GM12878 (cell line): ENCODE measurements around the gene NUP210L. TPM values are rescaled to one million over a fixed set of nuclear protein-coding genes. Genes with fewer than 3 reads are reported as not detected.

Source experiments
- ATAC-seq: fragments of 200-7000 bp; cut with Tn5 transposase; 3 replicates; pipeline ENCODE4 v1.9.1; 2020; ENCODE audit warnings: mild to moderate bottlenecking, moderate library complexity
- BruUV-seq: library from RNA; stranded (reverse); fragments of 400-500 nt; replicated peaks from 2 replicates; lab custom pipeline; 2021; lab: Mats Ljungman, UMichigan
- CTCF ChIA-PET: fragments of 300-600 bp; sonication (Branson Sonifier 250); formaldehyde crosslinking; extraction: SDS; loops from one replicate; lab custom pipeline; 2021; ENCODE audit warnings: inconsistent platforms; lab: Yijun Ruan, JAX
- POLR2A ChIA-PET: fragments of 350-600 bp; formaldehyde crosslinking; extraction: SDS; loops from one replicate; lab custom pipeline; 2021; ENCODE audit warnings: inconsistent platforms; lab: Charles Lee
- RAD21 ChIA-PET: fragments of 300-600 bp; sonication (Branson Sonifier 250); formaldehyde crosslinking; loops from one replicate; lab custom pipeline; 2023; ENCODE audit warnings: antibody characterized with exemption; ENCODE audit not compliant: unreplicated experiment; lab: Charles Lee
- SMC1A ChIA-PET: fragments of 300-600 bp; sonication (Branson Sonifier 250); formaldehyde crosslinking; loops from one replicate; lab custom pipeline; 2023; ENCODE audit not compliant: unreplicated experiment, uncharacterized antibody; lab: Charles Lee
- DNase-seq: peaks from one replicate; pipeline ENCODE4 v3.0.0-alpha.2; 2011; ENCODE audit warnings: low read depth, low spot score
- FAIRE-seq: peaks from 3 replicates; lab custom pipeline; 2011; peaks lifted over from hg19 to GRCh38; lab: Jason Lieb, UNC
- H2AFZ ChIP-seq: 2 replicates; pipeline ENCODE4 v1.6.0; 2011; ENCODE audit warnings: low read depth, low read length, control low read depth; ENCODE audit not compliant: control insufficient read depth
- H3K27ac ChIP-seq: 2 replicates; pipeline ENCODE4 v1.5.1; 2011; ENCODE audit warnings: control low read depth; ENCODE audit not compliant: control insufficient read depth, insufficient read depth
- H3K27me3 ChIP-seq, 2 experiments: replicated peaks in 1 of 2; 2 replicates each; pipeline versions ENCODE4 v1.6.0 to v1.6.1; 2011; ENCODE audit warnings: low read length in 1 of 2; ENCODE audit not compliant: control insufficient read depth in 2 of 2, insufficient read depth in 2 of 2
- H3K36me3 ChIP-seq, 2 experiments: 2 replicates each; pipeline ENCODE4 v1.5.1; 2011; ENCODE audit warnings: low read length in 1 of 2; ENCODE audit not compliant: control insufficient read depth in 2 of 2, insufficient read depth in 2 of 2
- H3K4me1 ChIP-seq: 2 replicates; pipeline ENCODE4 v1.6.1; 2011; ENCODE audit warnings: mild to moderate bottlenecking, low read length, moderate library complexity, mixed read lengths; ENCODE audit not compliant: control insufficient read depth, insufficient read depth
- H3K4me2 ChIP-seq: 2 replicates; pipeline ENCODE4 v1.6.0; 2011; ENCODE audit warnings: control low read depth; ENCODE audit not compliant: control insufficient read depth, insufficient read depth
- H3K4me3 ChIP-seq: fragments of 200-600 bp; sonication (generic); 2 replicates; pipeline ENCODE4 v1.5.1; 2016
- H3K79me2 ChIP-seq: 2 replicates; pipeline ENCODE4 v1.6.0; 2011; ENCODE audit warnings: low read length; ENCODE audit not compliant: control insufficient read depth, insufficient read depth
- H3K9ac ChIP-seq: 2 replicates; pipeline ENCODE4 v1.8.0; 2011; ENCODE audit warnings: low read length, control low read depth, mixed read lengths; ENCODE audit not compliant: control insufficient read depth, insufficient read depth
- H3K9me3 ChIP-seq: replicated peaks from 3 replicates; pipeline ENCODE4 v1.5.1; 2011; ENCODE audit warnings: mild to moderate bottlenecking, low read length; ENCODE audit not compliant: control insufficient read depth, insufficient read depth
- H4K20me1 ChIP-seq: 2 replicates; pipeline ENCODE4 v1.6.0; 2011; ENCODE audit not compliant: control insufficient read depth, insufficient read depth
- ASH2L ChIP-seq: fragments of 300-600, 200-600 bp; sonication (generic); IDR thresholded peaks from 2 replicates; pipeline ENCODE4 v1.6.1; 2017; ENCODE audit warnings: low read depth, mild to moderate bottlenecking, borderline replicate concordance
- IRF4 ChIP-seq: IDR thresholded peaks from 2 replicates; pipeline ENCODE4 v1.6.1; 2011; ENCODE audit warnings: low read depth, low read length
- WGBS: methylation state at CpG from one replicate; pipeline ENCODE4 v1.1.6; 2016; ENCODE audit warnings: low lambda C conversion rate; ENCODE audit not compliant: insufficient replicate concordance, insufficient coverage; ENCODE audit errors: missing lambda C conversion rate; 5-methylcytosine and 5-hydroxymethylcytosine counted together
- in situ Hi-C: fragments of 300-500 bp; cut with MboI; formaldehyde crosslinking; loops from 9 replicates; pipeline ENCODE4 v1.14.3; 2018; ENCODE audit warnings: mixed read lengths
- intact Hi-C: fragments of 100-400 bp; cut with micrococcal nuclease; formaldehyde crosslinking; loops from one replicate; pipeline ENCODE4 v1.14.2; 2022; ENCODE audit not compliant: unreplicated experiment
- polyA plus RNA-seq, 11 experiments: library from polyadenylated mRNA; depleted of rRNA in 4 of 11; unstranded in 6 of 11; stranded (reverse) in 5 of 11; fragments of >200 nt; fragmentation: Nextera tagmentation in 4 of 11; fragmentation: Illumina TruSeq in 1 of 11; extraction: Ambion mirVana in 4 of 11; extraction: Trizol in 1 of 11; gene quantifications; 1 replicate in 1 of 11; 2 replicates in 10 of 11; pipeline versions ENCODE4 v1.2.1 to v1.2.3, GENCODE V29; 2011 to 2016; ENCODE audit warnings: inconsistent platforms in 2 of 11, missing spikeins in 2 of 11, low read depth in 1 of 11
- total RNA-seq, 4 experiments: library from RNA; depleted of rRNA in 3 of 4; stranded (reverse); fragments of >200 nt in 3 of 4; fragmentation: Illumina TruSeq in 1 of 4; extraction: Trizol in 1 of 4; gene quantifications; 2 replicates each; pipeline versions ENCODE4 v1.2.1 to v1.2.3, GENCODE V29; 2013 to 2021
- TF ChIP-seq, protein P1 (sequence below): fragments of 450-650 bp; formaldehyde crosslinking; IDR thresholded peaks from 2 replicates; pipeline ENCODE4 v1.5.0; 2022; ENCODE audit warnings: mild to moderate bottlenecking, missing genetic modification characterization
- TF ChIP-seq, protein P2 (sequence below): IDR thresholded peaks from 2 replicates; pipeline ENCODE4 v1.6.1; 2011; ENCODE audit warnings: mild to moderate bottlenecking, low read depth, low read length, moderate library complexity; ENCODE audit not compliant: insufficient replicate concordance
- TF ChIP-seq, protein P3 (sequence below): fragments of 150-350 bp; IDR thresholded peaks from 2 replicates; pipeline ENCODE4 v1.6.1; 2016; ENCODE audit warnings: low read depth, low read length

Gene NUP210L
- total and polyA plus RNA-seq, 10 of the 15 experiments (the other 5 are each of a cell fraction or from before 2014, with no cell fraction given), result 0.04 to 0.08 (median 0.07) TPM; not detected in 7

DNA sequence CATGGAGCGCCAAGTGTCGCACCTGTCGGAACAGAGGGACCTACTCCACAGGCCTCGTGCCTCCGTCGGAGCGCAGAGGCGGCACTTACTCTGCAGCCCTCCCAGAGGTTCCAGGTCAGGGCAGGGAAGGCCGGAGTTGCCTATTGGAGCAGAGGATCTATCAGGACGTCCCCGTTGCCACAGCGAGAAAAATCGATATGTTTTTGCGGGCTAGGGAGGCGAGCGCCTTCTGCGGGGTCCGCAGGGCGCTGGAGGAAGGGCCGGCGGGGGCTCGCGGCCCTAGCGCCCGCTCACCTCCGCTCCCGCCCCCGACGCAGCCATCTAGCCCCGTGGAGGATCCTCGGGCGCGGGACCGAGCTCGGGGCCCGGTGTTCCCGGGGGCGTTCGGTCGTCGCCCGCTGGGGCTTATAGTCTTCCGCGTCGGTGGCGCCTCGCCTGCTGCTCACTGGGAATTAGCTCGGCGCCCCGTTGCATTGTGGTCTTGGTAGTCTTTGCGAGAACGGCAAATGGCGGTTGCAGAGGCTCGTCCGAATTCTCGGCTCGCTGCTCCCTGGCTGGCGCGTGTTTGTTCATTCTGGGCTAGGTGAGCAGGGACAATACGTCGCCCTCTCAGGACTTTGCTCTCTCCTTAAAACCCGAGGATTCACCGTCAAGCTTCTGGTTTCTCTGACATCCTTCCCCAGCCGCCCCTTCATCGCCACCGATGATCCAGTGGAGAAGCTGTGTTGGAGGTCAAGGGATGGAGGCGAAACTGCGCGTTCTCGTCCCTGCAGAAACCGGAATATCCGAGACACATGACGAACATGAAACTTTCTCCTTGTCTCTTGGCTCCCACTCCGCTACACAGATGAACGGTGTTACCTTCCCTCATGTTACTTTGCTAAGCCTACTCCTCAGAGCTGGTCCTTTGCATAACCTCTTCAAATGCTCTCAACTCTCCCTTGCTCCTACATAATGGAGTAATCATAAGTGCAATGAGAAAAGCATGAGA, 177.3 kb downstream of the NUP210L start, which contains the start of gene JTB:
TSS of gene JTB (minus strand) at position 425 of the 991 bp plus-strand sequence. CDS start at position 3, 422 bp downstream.
- peaks cover 7% of the 10 kb centered on the region for H3K4me1 ChIP-seq
- H3K27ac ChIP-seq, result peak within 1 kb of the TSS; percentile 86
- POLR2A ChIA-PET, result interaction anchor here (0.6 to 5.3 kb wide), 15 partner anchors 9 to 181 kb away, joined by 3 to 132 read pairs (median 6); partner anchors contain the start of genes CREB3L4, CRTC2, DENND4B and GATAD2B
- peak within 1 kb of the TSS; percentile 88 for H3K9ac ChIP-seq
- intact Hi-C loops, result no loop called here
- in situ Hi-C loops, result no loop called here
- ATAC-seq (peak; percentile 95), DNase-seq (no peak), FAIRE-seq (peak; percentile 86)
- H3K36me3 ChIP-seq, result peaks cover 8 to 16% of the 10 kb centered on the region in 2 experiments
- WGBS, result under 1% methylated on average over 56 of the region's 75 CpGs
- peak within 1 kb of the TSS; percentile 87 for H3K4me3 ChIP-seq
- H4K20me1 ChIP-seq, result no peaks in the 10 kb centered on the region
- H3K4me2 ChIP-seq, result peak within 1 kb of the TSS; percentile 91
- H3K27me3 ChIP-seq, result no peaks in the 10 kb centered on the region
- RAD21 ChIA-PET, result interaction anchor here (1.0 to 4.0 kb wide), 15 partner anchors 9 to 344 kb away, joined by 3 to 42 read pairs (median 5); partner anchors contain the start of genes CHTOP, CREB3L4, DENND4B and GATAD2B
- CTCF ChIA-PET, result interaction anchor here (0.7 to 6.6 kb wide), 20 partner anchors 10 to 467 kb away, joined by 3 to 62 read pairs (median 4); partner anchors contain the start of genes CREB3L4, DENND4B, ILF2 and RAB13
- H3K79me2 ChIP-seq, result peaks cover 22% of the 10 kb centered on the region
- TSS peak; percentile 95 for BruUV-seq
- no peaks in the 10 kb centered on the region for H3K9me3 ChIP-seq
- SMC1A ChIA-PET, result interaction anchor here (0.6 to 5.0 kb wide), 22 partner anchors 9 to 405 kb away, joined by 3 to 82 read pairs (median 4); partner anchors contain the start of genes CREB3L4, DENND4B, GATAD2B and RAB13
- H2AFZ ChIP-seq, result peak within 1 kb of the TSS; percentile 78
- TF ChIP-seq, protein P1, sequence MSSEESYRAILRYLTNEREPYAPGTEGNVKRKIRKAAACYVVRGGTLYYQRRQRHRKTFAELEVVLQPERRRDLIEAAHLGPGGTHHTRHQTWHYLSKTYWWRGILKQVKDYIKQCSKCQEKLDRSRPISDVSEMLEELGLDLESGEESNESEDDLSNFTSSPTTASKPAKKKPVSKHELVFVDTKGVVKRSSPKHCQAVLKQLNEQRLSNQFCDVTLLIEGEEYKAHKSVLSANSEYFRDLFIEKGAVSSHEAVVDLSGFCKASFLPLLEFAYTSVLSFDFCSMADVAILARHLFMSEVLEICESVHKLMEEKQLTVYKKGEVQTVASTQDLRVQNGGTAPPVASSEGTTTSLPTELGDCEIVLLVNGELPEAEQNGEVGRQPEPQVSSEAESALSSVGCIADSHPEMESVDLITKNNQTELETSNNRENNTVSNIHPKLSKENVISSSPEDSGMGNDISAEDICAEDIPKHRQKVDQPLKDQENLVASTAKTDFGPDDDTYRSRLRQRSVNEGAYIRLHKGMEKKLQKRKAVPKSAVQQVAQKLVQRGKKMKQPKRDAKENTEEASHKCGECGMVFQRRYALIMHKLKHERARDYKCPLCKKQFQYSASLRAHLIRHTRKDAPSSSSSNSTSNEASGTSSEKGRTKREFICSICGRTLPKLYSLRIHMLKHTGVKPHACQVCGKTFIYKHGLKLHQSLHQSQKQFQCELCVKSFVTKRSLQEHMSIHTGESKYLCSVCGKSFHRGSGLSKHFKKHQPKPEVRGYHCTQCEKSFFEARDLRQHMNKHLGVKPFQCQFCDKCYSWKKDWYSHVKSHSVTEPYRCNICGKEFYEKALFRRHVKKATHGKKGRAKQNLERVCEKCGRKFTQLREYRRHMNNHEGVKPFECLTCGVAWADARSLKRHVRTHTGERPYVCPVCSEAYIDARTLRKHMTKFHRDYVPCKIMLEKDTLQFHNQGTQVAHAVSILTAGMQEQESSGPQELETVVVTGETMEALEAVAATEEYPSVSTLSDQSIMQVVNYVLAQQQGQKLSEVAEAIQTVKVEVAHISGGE (CRISPR knock-in tag), result no peak
- TF ChIP-seq, protein P2, sequence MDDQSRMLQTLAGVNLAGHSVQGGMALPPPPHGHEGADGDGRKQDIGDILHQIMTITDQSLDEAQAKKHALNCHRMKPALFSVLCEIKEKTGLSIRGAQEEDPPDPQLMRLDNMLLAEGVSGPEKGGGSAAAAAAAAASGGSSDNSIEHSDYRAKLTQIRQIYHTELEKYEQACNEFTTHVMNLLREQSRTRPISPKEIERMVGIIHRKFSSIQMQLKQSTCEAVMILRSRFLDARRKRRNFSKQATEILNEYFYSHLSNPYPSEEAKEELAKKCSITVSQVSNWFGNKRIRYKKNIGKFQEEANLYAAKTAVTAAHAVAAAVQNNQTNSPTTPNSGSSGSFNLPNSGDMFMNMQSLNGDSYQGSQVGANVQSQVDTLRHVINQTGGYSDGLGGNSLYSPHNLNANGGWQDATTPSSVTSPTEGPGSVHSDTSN, result no peak
- TF ChIP-seq, protein P3, sequence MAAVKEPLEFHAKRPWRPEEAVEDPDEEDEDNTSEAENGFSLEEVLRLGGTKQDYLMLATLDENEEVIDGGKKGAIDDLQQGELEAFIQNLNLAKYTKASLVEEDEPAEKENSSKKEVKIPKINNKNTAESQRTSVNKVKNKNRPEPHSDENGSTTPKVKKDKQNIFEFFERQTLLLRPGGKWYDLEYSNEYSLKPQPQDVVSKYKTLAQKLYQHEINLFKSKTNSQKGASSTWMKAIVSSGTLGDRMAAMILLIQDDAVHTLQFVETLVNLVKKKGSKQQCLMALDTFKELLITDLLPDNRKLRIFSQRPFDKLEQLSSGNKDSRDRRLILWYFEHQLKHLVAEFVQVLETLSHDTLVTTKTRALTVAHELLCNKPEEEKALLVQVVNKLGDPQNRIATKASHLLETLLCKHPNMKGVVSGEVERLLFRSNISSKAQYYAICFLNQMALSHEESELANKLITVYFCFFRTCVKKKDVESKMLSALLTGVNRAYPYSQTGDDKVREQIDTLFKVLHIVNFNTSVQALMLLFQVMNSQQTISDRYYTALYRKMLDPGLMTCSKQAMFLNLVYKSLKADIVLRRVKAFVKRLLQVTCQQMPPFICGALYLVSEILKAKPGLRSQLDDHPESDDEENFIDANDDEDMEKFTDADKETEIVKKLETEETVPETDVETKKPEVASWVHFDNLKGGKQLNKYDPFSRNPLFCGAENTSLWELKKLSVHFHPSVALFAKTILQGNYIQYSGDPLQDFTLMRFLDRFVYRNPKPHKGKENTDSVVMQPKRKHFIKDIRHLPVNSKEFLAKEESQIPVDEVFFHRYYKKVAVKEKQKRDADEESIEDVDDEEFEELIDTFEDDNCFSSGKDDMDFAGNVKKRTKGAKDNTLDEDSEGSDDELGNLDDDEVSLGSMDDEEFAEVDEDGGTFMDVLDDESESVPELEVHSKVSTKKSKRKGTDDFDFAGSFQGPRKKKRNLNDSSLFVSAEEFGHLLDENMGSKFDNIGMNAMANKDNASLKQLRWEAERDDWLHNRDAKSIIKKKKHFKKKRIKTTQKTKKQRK, result no peak
- TF ChIP-seq ASH2L (no peak; the same call in 1 of the 2 replicates), IRF4 (no peak)
